GM21529 (cell line): ENCODE results near the gene KLHL41.
"Not testable (repeated sequence)": the region's sequence is repeated elsewhere in the genome, so short reads cannot be mapped to it uniquely, and the experiment has no call there.

ENCODE experiments used
- ATAC-seq: cut with Tn5 transposase; IDR thresholded peaks from one replicate; pipeline ENCODE4 v1.9.1; 2021; ENCODE audit not compliant: unreplicated experiment

Gene KLHL41

GRCh38 chr2:169571571-169571970, 62.1 kb downstream of the KLHL41 start:
- ATAC-seq = no peak

- ATAC-seq = no peak
Observed at GRCh38 chr2:169572189-169572588, 62.7 kb downstream of the KLHL41 start.

- no peak for ATAC-seq
Observed at GRCh38 chr2:169572821-169573159, 63.3 kb downstream of the KLHL41 start.

- peak; percentile 99 for ATAC-seq
Observed at GRCh38 chr2:169573160-169573973, 63.9 kb downstream of the KLHL41 start, which contains the start of gene FASTKD1. Gene FASTKD1 (minus strand): TSS chr2:169573865. CDS start chr2:169572029, 1,836 bp downstream.

DNA sequence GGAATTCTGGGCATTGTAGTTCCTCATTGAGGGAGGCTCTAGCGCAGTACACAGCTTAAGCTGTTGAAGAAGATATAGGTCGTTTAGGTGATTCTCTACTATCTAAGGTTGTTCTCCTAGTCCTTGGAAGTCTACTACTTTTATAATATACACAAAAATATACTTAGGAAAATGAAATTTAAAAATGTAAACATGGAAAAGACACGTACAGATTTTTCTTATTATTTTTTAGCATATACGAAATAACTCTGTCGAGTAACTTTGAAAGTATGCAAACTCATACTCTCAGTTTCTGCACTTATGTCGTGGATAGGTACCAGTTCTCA, 64.4 kb downstream of the KLHL41 start:
- no peak for ATAC-seq

DNA sequence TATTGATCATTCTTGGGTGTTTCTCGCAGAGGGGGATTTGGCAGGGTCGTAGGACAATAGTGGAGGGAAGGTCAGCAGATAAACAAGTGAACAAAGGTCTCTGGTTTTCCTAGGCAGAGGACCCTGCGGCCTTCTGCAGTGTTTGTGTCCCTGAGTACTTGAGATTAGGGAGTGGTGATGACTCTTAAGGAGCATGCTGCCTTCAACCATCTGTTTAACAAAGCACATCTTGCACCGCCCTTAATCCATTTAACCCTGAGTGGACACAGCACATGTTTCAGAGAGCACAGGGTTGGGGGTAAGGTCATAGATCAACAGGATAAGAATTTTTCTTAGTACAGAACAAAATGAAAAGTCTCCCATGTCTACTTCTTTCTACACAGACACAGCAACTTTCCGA, 65.0 kb downstream of the KLHL41 start:
- not testable (repeated sequence) for ATAC-seq

- ATAC-seq = not testable (repeated sequence)
Observed at GRCh38 chr2:169575264-169575663, 65.8 kb downstream of the KLHL41 start.
